GM19025 (cell line): ENCODE results near the gene NEMP2.

ENCODE experiments used
- ATAC-seq: cut with Tn5 transposase; IDR thresholded peaks from one replicate; pipeline ENCODE4 v1.9.1; 2021; ENCODE audit warnings: mild to moderate bottlenecking, low read depth, moderate library complexity; ENCODE audit not compliant: unreplicated experiment

NEMP2 gene

GRCh38 chr2:190561094-190561493, 26.6 kb upstream of the NEMP2 start:
- no peak for ATAC-seq

- no peak for ATAC-seq
These were observed 20.0 kb upstream of the NEMP2 start for GRCh38 chr2:190554357-190555006.

DNA sequence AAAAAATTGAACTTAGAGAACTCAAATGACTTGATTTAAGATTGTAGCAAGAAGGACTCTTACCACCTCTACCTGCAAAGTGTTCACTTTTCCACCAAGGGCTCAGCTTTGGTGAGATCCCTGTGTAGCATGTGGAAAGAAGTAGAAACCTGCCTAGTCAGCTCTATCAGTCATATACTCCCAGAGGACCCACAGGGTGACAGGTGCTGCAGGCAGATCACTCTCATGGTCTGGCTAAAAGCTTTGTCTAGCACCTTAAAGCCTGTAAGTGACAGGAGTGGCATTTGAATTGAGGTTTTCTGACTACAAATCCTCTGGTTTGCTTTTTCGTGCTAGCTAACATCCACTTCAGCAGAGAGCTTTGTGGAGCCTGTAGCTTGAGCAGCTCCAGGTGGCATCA, 18.7 kb upstream of the NEMP2 start:
- ATAC-seq = no peak

GRCh38 chr2:190551928-190552327, 17.4 kb upstream of the NEMP2 start:
- ATAC-seq = no peak

- no peak for ATAC-seq
These were observed 15.6 kb upstream of the NEMP2 start for GRCh38 chr2:190550137-190550536.

DNA sequence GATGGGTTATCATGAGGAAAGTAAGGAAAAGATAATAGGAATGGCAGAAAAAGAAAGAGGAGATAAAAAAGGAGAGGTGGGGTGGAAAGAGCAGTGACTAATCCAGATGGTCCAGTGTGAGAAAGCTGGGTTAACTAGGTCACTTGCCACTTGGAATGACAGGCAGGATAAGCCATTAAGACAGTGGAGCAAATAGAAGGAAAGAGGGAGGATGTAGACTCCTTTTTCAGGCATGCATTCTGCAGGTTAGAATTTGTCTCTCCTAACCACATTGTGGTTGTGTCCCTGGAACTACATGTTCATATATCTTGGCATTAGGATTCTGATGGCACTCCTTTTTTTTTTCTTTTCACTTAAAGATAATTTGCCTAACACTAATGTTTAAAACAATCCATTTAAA, 13.4 kb upstream of the NEMP2 start:
- ATAC-seq = no peak

GRCh38 chr2:190546734-190547133, 12.2 kb upstream of the NEMP2 start:
- ATAC-seq = no peak

GRCh38 chr2:190545555-190546385, 11.2 kb upstream of the NEMP2 start:
- ATAC-seq = no peak

DNA sequence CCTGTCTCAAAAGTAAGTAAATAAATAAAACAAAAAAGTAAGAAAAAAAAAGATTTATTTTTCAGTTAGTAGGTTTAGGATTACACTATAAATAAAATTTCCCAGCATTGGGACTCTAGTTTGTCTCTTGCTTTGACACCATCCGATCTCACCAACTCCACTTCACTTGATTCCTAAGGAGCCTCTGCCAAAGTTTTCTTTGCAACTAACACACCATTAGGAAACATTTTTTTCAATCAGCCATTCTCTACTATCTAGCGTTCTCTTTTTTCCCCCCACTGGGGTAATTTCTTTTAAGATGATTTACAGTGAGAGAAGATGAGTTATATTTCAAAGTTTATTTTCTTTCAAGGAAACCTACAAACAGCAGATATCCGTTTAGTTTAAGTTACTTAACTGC, 10.6 kb upstream of the NEMP2 start:
- no peak for ATAC-seq

DNA sequence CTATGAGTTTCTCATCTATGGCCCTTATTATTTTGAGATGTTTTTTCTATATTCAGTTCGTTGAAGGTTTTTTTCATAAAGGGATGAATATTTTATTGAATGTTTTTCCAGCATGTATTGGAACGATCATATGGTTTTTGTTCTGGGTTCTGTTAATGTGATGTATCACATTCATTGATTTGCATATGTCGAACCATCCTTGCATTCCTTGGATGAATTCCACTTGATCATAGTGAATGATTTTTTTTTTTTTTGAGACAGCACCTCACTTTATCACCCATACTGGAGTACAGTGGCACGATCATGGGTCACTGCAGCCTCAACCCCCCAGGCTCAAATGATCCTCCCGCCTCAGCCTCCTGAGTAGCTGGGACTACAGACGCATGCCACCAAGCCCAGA, 5.5 kb upstream of the NEMP2 start:
- ATAC-seq = no peak

GRCh38 chr2:190538201-190538600, 3.7 kb upstream of the NEMP2 start:
- ATAC-seq = no peak

GRCh38 chr2:190537765-190538164, 3.2 kb upstream of the NEMP2 start:
- ATAC-seq = no peak

DNA sequence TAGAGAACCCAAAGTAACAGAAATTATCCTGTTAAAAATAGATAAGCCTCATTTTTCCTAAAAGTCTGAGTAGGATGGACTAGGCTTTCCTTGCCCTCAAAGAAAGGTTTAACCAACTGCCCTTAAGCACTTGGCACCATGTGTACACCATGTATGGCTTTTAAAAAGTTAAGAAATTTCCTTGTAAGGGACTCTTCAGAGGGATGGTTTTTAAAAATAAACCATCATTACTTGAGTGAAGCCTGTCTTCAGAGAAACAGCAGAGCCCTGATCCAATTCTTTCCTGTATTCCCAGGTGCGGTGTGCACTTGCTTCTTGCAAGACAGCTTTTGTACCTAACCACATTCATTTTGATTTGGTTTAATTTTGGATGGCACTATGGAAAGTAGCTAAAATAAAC, 1.1 kb upstream of the NEMP2 start:
- no peak for ATAC-seq

DNA sequence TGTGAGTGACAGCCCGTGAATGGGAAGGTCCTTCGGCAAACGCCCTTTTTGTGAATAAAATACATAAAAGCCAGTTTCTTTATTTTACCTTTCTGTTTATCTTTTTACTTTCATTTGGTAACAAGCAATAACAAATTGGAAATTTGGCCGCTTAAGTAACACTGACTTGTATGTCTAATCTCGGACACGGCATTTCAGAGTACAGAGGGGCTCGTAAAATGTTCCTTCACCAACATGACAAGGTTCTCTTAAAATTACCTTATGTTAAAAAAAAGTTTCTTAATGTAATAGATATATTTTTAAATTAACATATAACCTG, 558 bp upstream of the NEMP2 start:
- no peak for ATAC-seq

- ATAC-seq = no peak
These were observed 583 bp downstream of the NEMP2 start for GRCh38 chr2:190533968-190534309.

DNA sequence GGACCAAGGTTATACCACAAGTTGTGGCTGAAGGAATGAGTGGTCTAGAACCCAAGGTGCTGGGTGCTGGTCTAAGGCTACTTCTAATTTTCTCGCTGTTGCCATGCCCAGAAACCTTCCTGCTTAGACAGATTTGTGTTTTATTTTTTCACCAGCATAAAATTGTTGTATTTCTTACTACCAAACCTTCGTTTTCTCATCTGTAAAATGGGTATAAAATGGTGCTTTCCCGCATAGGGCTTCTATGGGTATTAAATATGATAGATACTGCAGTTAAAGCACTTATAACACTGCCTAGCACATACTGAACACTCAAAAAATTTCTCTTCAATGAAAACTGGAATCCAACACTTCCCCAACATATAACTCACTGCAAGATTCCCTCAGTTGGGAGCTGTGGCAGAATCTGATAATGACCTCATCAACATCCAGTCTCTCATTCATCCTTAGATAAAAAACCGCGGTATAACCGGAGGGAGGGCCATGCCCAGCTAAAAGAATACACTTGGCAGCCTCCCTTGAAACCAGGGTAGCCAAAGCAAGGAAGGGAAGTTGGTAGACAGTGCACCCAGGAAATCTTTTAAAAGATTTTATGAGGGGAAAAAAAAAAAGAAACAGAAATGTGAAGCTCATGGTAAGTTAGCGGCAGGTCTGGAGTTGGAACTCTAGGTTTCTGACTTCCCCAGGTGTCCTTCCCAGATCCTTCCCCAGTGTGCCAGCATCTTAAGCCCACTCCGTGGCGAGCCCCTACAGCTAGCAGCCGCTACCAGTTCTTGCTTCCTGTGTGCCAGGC, 1.2 kb downstream of the NEMP2 start:
- no peak for ATAC-seq

DNA sequence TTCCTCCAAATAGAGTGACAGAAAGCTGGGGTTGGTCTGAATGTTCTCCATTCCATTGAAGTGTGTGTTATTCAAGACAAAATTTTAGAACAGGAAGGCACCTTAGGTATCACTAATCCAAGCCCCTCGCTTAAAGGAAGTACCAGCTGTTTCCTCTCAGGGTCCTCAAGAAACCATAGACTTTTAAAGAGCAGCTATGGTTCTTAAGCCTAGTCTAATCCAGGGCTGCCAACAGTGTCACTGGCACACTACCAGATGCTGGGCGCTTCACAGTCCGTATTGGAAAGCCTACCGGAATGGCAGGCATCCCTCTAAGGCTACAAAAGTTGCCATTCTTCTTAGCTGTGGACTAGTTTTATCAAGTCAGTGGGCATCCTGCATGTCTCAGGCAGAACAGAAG, 1.9 kb downstream of the NEMP2 start:
- no peak for ATAC-seq

- no peak for ATAC-seq
These were observed 4.1 kb downstream of the NEMP2 start for GRCh38 chr2:190530248-190530900.

- no peak for ATAC-seq
These were observed 4.9 kb downstream of the NEMP2 start for GRCh38 chr2:190529486-190530247.

DNA sequence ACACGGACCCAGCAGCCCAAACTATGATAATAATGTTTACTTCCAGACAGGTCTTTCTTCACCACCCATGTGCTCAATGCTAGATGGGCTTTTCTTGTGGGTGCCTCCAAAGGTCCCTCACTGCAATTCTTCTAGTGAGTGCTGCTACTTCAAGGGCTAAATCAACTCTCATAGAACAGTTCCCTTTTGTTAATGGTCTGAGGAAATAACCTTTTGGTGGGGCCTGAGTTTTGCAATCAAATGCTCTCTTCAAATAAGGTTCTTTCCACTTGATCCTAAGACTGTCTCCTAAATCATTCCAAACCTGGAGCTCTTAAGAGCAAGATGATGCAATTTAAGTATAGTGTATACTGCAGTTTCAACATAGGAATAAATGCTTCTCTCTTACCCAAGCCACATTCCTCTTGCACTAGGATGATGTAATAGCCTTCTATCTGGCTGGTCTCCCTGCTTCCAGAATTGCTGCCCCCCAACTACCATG, 6.0 kb downstream of the NEMP2 start:
- ATAC-seq = no peak
